GM23248 (cell line): ENCODE measurements around the gene CENPP. TPM values are rescaled to one million over a fixed set of nuclear protein-coding genes. Genes with fewer than 3 reads are reported as not detected.

Source experiments
- DNase-seq: peaks from one replicate; pipeline ENCODE4 v3.0.0-alpha.2; 2015
- H2AFZ ChIP-seq: fragments of 200-600 bp; sonication (generic); 2 replicates; pipeline ENCODE4 v1.6.1; 2016; ENCODE audit warnings: antibody characterized with exemption
- H3F3A ChIP-seq: fragments of 200-600 bp; sonication (generic); 2 replicates; pipeline ENCODE4 v1.6.1; 2016; ENCODE audit warnings: mild to moderate bottlenecking, antibody characterized with exemption, mixed run types; ENCODE audit not compliant: insufficient read depth
- H3K27ac ChIP-seq: fragments of 200-600 bp; sonication (generic); 2 replicates; pipeline ENCODE4 v1.5.1; 2016; ENCODE audit warnings: mild to moderate bottlenecking
- H3K27me3 ChIP-seq: fragments of 200-600 bp; sonication (generic); replicated peaks from 2 replicates; pipeline ENCODE4 v1.6.1; 2016; ENCODE audit warnings: mild to moderate bottlenecking; ENCODE audit not compliant: insufficient read depth
- H3K36me3 ChIP-seq: fragments of 200-600 bp; sonication (generic); 2 replicates; pipeline ENCODE4 v1.6.1; 2016; ENCODE audit warnings: low read depth, mild to moderate bottlenecking
- H3K4me1 ChIP-seq: fragments of 200-600 bp; sonication (generic); 2 replicates; pipeline ENCODE4 v1.6.1; 2016; ENCODE audit warnings: mild to moderate bottlenecking; ENCODE audit not compliant: insufficient read depth
- H3K4me2 ChIP-seq: fragments of 200-600 bp; sonication (generic); one replicate; pipeline ENCODE4 v1.6.1; 2016; ENCODE audit warnings: mild to moderate bottlenecking; ENCODE audit not compliant: unreplicated experiment
- H3K4me3 ChIP-seq: fragments of 200-600 bp; sonication (generic); 2 replicates; pipeline ENCODE4 v1.5.1; 2016; ENCODE audit warnings: mild to moderate bottlenecking
- H3K79me2 ChIP-seq: fragments of 200-600 bp; sonication (generic); 2 replicates; pipeline ENCODE4 v1.6.1; 2016; ENCODE audit warnings: mild to moderate bottlenecking; ENCODE audit not compliant: insufficient read depth
- H3K9ac ChIP-seq: fragments of 200-600 bp; sonication (generic); 2 replicates; pipeline ENCODE4 v1.6.1; 2016; ENCODE audit warnings: mild to moderate bottlenecking
- H3K9me2 ChIP-seq: fragments of 200-600 bp; sonication (generic); 2 replicates; pipeline ENCODE4 v1.6.1; 2016; ENCODE audit warnings: mixed run types, mild to moderate bottlenecking, moderate library complexity; ENCODE audit not compliant: insufficient read depth
- H3K9me3 ChIP-seq: fragments of 200-600 bp; sonication (generic); one replicate; pipeline ENCODE4 v1.6.1; 2017; ENCODE audit warnings: low read depth
- H4K20me1 ChIP-seq: fragments of 200-600 bp; sonication (generic); 2 replicates; pipeline ENCODE4 v1.6.0; 2016; ENCODE audit not compliant: insufficient read depth
- EZH2 ChIP-seq: fragments of 200-600 bp; sonication (generic); IDR thresholded peaks from 2 replicates; pipeline ENCODE4 v1.6.1; 2018; ENCODE audit warnings: antibody characterized with exemption, mild to moderate bottlenecking; ENCODE audit not compliant: insufficient read depth, poor library complexity, severe bottlenecking
- EZH2phosphoT487 ChIP-seq: fragments of 200-600 bp; sonication (generic); IDR thresholded peaks from 2 replicates; pipeline ENCODE4 v1.6.1; 2018; ENCODE audit warnings: antibody characterized with exemption, moderate library complexity, mild to moderate bottlenecking, low read depth; ENCODE audit not compliant: insufficient read depth
- WGBS, 2 experiments: methylation state at CpG; one replicate each; pipeline ENCODE4 v1.1.6; 2015 to 2017; ENCODE audit warnings: low lambda C conversion rate in 2 of 2, low coverage in 1 of 2; ENCODE audit errors: missing lambda C conversion rate in 2 of 2; 5-methylcytosine and 5-hydroxymethylcytosine counted together
- in situ Hi-C: fragments of 300-500 bp; cut with MboI; formaldehyde crosslinking; loops from 2 replicates; pipeline ENCODE4 v1.15.0; 2020
- polyA plus RNA-seq: library from polyadenylated mRNA; unstranded; fragments of >200 nt; fragmentation: Nextera tagmentation; extraction: Ambion mirVana; gene quantifications from 2 replicates; pipeline ENCODE4 v1.2.1, GENCODE V29; 2016
- total RNA-seq: library from RNA; depleted of rRNA; stranded (reverse); fragments of >200 nt; shearing (Covaris generic); gene quantifications from 2 replicates; pipeline ENCODE4 v1.2.3, GENCODE V29; 2014

CENPP gene
- total and polyA plus RNA-seq, 2 experiments from 2014 or later, result 2.5 to 7.4 TPM

GRCh38 chr9:92648474-92648971, 322.8 kb downstream of the CENPP start:
- Histone ChIP-seq H3K9me2 (no peaks in the 10 kb centered on the region), H4K20me1 (no peaks in the 10 kb centered on the region), H3K27me3 (no peaks in the 10 kb centered on the region), H3K27ac (no peak overlapping the region), H3K9ac (no peak overlapping the region), H3K9me3 (no peaks in the 10 kb centered on the region), H3F3A (peaks cover 18% of the 10 kb centered on the region), H3K4me1 (peaks cover 18% of the 10 kb centered on the region), H3K36me3 (peaks cover 39% of the 10 kb centered on the region), H2AFZ (no peak overlapping the region), H3K4me2 (no peak overlapping the region), H3K4me3 (no peak overlapping the region), H3K79me2 (peaks cover 86% of the 10 kb centered on the region)
- 93 to 94% methylated on average over 6 of the region's 6 CpGs for WGBS, 2 experiments
- TF ChIP-seq EZH2phosphoT487 (no peak), EZH2 (no peak)
- no peak for DNase-seq
- in situ Hi-C loops, result loop anchor here (25.0 kb wide), 1 partner anchor 511 kb away; no protein-coding TSS in a partner anchor

- H3K9me2 ChIP-seq, result no peaks in the 10 kb centered on the region
- H3K4me1 ChIP-seq, result peaks cover 23% of the 10 kb centered on the region
- H3K4me3 ChIP-seq, result no peak overlapping the region
- H3K36me3 ChIP-seq, result peaks cover 39% of the 10 kb centered on the region
- H3K27ac ChIP-seq, result no peak overlapping the region
- no peaks in the 10 kb centered on the region for H3K27me3 ChIP-seq
- H3K9me3 ChIP-seq, result no peaks in the 10 kb centered on the region
- H3K9ac ChIP-seq, result no peak overlapping the region
- H4K20me1 ChIP-seq, result no peaks in the 10 kb centered on the region
- no peak overlapping the region for H3K4me2 ChIP-seq
- in situ Hi-C loops, result loop anchor here (25.0 kb wide), 1 partner anchor 512 kb away; no protein-coding TSS in a partner anchor
- DNase-seq, result no peak
- peaks cover 86% of the 10 kb centered on the region for H3K79me2 ChIP-seq
- no peak overlapping the region for H2AFZ ChIP-seq
- peaks cover 19% of the 10 kb centered on the region for H3F3A ChIP-seq
- TF ChIP-seq EZH2 (no peak), EZH2phosphoT487 (no peak)
- 87 to 89% methylated on average over 5 of the region's 5 CpGs for WGBS, 2 experiments
These were observed 323.3 kb downstream of the CENPP start for GRCh38 chr9:92649007-92649406.

- Histone ChIP-seq H3K4me2 (peak overlapping the region; percentile 54), H3K9me3 (no peaks in the 10 kb centered on the region)
- DNase-seq, result no peak
These were observed 324.5 kb downstream of the CENPP start for GRCh38 chr9:92650296-92650695.

GRCh38 chr9:92650839-92651621, 325.3 kb downstream of the CENPP start:
- Histone ChIP-seq H3K4me1 (peaks cover 39% of the 10 kb centered on the region), H3K9ac (peak overlapping the region; percentile 65), H3K4me2 (peak overlapping the region; percentile 54), H3K27ac (peak overlapping the region; percentile 83), H3K79me2 (peaks cover 86% of the 10 kb centered on the region), H3K4me3 (peak overlapping the region; percentile 18; the same call in 1 of the 2 replicates), H4K20me1 (no peaks in the 10 kb centered on the region), H3K9me3 (no peaks in the 10 kb centered on the region), H3F3A (peaks cover 25% of the 10 kb centered on the region), H2AFZ (0 out of 2 replicates have a peak overlapping the region, but pooled peaks have one; percentile 53), H3K36me3 (peaks cover 19% of the 10 kb centered on the region), H3K27me3 (no peaks in the 10 kb centered on the region), H3K9me2 (no peaks in the 10 kb centered on the region)
- in situ Hi-C loops, result no loop called here
- DNase-seq, result peak; percentile 86
- WGBS, 2 experiments, result 25 to 29% methylated on average over 10 of the region's 10 CpGs
- TF ChIP-seq EZH2phosphoT487, result no peak
- no peak for TF ChIP-seq EZH2

More at GRCh38 chr9:92650296-92650695, 324.5 kb downstream of the CENPP start:
- Histone ChIP-seq H3K27ac (peak overlapping the region; percentile 83), H3K9ac (peak overlapping the region; percentile 65), H3K27me3 (no peaks in the 10 kb centered on the region), H3K4me1 (peaks cover 36% of the 10 kb centered on the region), H3K4me3 (no peak overlapping the region), H3F3A (peaks cover 25% of the 10 kb centered on the region), H3K9me2 (no peaks in the 10 kb centered on the region), H4K20me1 (no peaks in the 10 kb centered on the region), H2AFZ (no peak overlapping the region), H3K79me2 (peaks cover 86% of the 10 kb centered on the region), H3K36me3 (peaks cover 27% of the 10 kb centered on the region)
- in situ Hi-C loops, result no loop called here
- WGBS, 2 experiments, result 98 to 100% methylated on average over 6 of the region's 6 CpGs
- TF ChIP-seq EZH2 (no peak), EZH2phosphoT487 (no peak)
